ENCODE results near the gene C11orf91.

DNA sequence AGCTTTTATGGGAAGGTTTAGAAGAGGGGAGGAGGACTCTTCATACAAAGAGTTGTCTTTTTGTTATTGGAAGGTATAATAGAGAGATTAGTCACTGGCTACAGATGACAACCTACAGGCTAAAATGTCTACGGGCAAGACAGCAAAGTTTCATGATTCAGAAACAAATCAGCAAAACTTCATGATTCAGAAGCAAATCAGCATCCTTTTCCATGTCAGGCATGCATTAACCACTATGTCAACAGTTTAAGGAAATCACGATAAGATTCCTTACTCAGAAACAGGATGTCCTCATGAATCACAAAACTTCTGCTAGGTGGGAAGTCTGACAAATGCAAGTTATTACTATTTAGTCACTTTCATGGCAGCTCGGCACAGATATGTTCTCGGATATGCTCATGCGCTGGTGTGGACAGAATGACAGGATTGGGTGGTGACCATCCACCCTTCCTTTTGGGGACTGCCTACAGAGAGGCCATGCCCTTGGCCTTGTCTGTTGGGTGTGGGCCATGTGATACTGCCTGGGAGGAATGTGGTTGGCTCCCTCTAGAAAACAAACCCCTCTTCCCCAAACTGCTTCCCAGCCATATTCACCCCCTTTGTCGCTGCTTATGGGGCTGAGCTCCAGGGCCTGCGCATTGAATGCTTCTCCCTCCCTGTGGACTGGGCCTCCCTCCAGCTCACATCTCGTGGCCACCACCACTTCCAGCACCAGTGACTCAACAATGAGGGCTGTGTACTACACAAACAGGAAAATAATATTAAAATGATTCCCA, 10.1 kb downstream of the C11orf91 start:
- TF ChIP-seq POLR2A (IDR thresholded peaks at IDR 0.05) (no peak), CTCF (IDR thresholded peaks at IDR 0.05) (no peak)

All from right lobe of liver (tissue), 4 donors.